H9 (cell line): ENCODE data around the gene BCHE. TPM values are rescaled to one million over a fixed set of nuclear protein-coding genes. Genes with fewer than 3 reads are reported as not detected.

Source experiments
- DNase-seq: peaks from one replicate; pipeline ENCODE4 v3.0.0-alpha.2; 2017
- H2AFZ ChIP-seq: one replicate; pipeline ENCODE4 v1.6.1; 2013; ENCODE audit warnings: mild to moderate bottlenecking, low read length, control low read depth, moderate library complexity
- H2AK5ac ChIP-seq: 2 replicates; pipeline ENCODE4 v1.6.1; 2013; ENCODE audit warnings: low read length, control low read depth, mixed read lengths; ENCODE audit not compliant: insufficient read length
- H2BK120ac ChIP-seq: one replicate; pipeline ENCODE4 v1.6.1; 2013; ENCODE audit warnings: low read depth, mild to moderate bottlenecking, low read length, control low read depth, inconsistent platforms; ENCODE audit not compliant: poor library complexity, severe bottlenecking
- H2BK12ac ChIP-seq: 2 replicates; pipeline ENCODE4 v1.6.1; 2013; ENCODE audit warnings: low read length, control low read depth, mixed read lengths, low read depth; ENCODE audit not compliant: insufficient read length
- H2BK15ac ChIP-seq: 2 replicates; pipeline ENCODE4 v1.6.1; 2013; ENCODE audit warnings: low read depth, low read length, control low read depth
- H2BK20ac ChIP-seq: one replicate; pipeline ENCODE4 v1.6.1; 2013; ENCODE audit warnings: low read depth, mild to moderate bottlenecking, low read length, control low read depth, inconsistent platforms; ENCODE audit not compliant: poor library complexity, severe bottlenecking
- H2BK5ac ChIP-seq: 2 replicates; pipeline ENCODE4 v1.6.1; 2013; ENCODE audit warnings: low read length, control low read depth, mixed read lengths; ENCODE audit not compliant: insufficient read length
- H3K14ac ChIP-seq: 2 replicates; pipeline ENCODE4 v1.6.1; 2013; ENCODE audit warnings: low read length, control low read depth; ENCODE audit not compliant: insufficient read depth
- H3K18ac ChIP-seq: 2 replicates; pipeline ENCODE4 v1.6.1; 2013; ENCODE audit warnings: low read depth, mild to moderate bottlenecking, mixed read lengths, low read length, control low read depth; ENCODE audit not compliant: insufficient read length
- H3K23ac ChIP-seq: 2 replicates; pipeline ENCODE4 v1.6.1; 2013; ENCODE audit warnings: low read length, control low read depth, mixed read lengths, low read depth; ENCODE audit not compliant: insufficient read length
- H3K23me2 ChIP-seq: 2 replicates; pipeline ENCODE4 v1.6.1; 2013; ENCODE audit warnings: low read depth, mild to moderate bottlenecking, mixed read lengths, low read length, control low read depth; ENCODE audit not compliant: insufficient read length, poor library complexity, severe bottlenecking
- H3K27ac ChIP-seq: 2 replicates; pipeline ENCODE4 v1.5.1; 2013; ENCODE audit warnings: low read length, control low read depth, mixed read lengths, low read depth; ENCODE audit not compliant: insufficient read length
- H3K27me3 ChIP-seq: 2 replicates; pipeline ENCODE4 v1.6.1; 2013; ENCODE audit warnings: low read length, control low read depth, inconsistent platforms; ENCODE audit not compliant: insufficient read depth
- H3K4ac ChIP-seq: 2 replicates; pipeline ENCODE4 v1.6.1; 2013; ENCODE audit warnings: low read depth, mild to moderate bottlenecking, control low read depth, inconsistent platforms, low read length, moderate library complexity
- H3K4me1 ChIP-seq: 2 replicates; pipeline ENCODE4 v1.6.1; 2013; ENCODE audit warnings: low read length, control low read depth, inconsistent platforms; ENCODE audit not compliant: insufficient read depth
- H3K4me2 ChIP-seq: 2 replicates; pipeline ENCODE4 v1.6.1; 2013; ENCODE audit warnings: low read length, control low read depth, mixed read lengths; ENCODE audit not compliant: insufficient read length, insufficient read depth
- H3K56ac ChIP-seq: 2 replicates; pipeline ENCODE4 v1.6.1; 2013; ENCODE audit warnings: low read depth, mild to moderate bottlenecking, mixed read lengths, low read length, control low read depth; ENCODE audit not compliant: insufficient read length
- H3K79me1 ChIP-seq: 2 replicates; pipeline ENCODE4 v1.6.1; 2013; ENCODE audit warnings: low read depth, mild to moderate bottlenecking, moderate library complexity, low read length, control low read depth, inconsistent platforms; ENCODE audit not compliant: insufficient read depth, poor library complexity, severe bottlenecking
- H3K79me2 ChIP-seq: 2 replicates; pipeline ENCODE4 v1.6.1; 2013; ENCODE audit warnings: low read length, control low read depth, inconsistent platforms; ENCODE audit not compliant: insufficient read depth
- H3K9ac ChIP-seq: 2 replicates; pipeline ENCODE4 v1.6.1; 2013; ENCODE audit warnings: low read length, control low read depth, mixed read lengths; ENCODE audit not compliant: insufficient read length; ENCODE audit errors: extremely low read depth
- H3K9me3 ChIP-seq: one replicate; pipeline ENCODE4 v1.6.1; 2013; ENCODE audit warnings: low read depth, low read length, inconsistent platforms; ENCODE audit not compliant: control insufficient read depth
- H3T11ph ChIP-seq: one replicate; pipeline ENCODE4 v1.6.1; 2013; ENCODE audit warnings: mild to moderate bottlenecking, low read length, control low read depth, inconsistent platforms
- H4K20me1 ChIP-seq: one replicate; pipeline ENCODE4 v1.6.1; 2013; ENCODE audit not compliant: control insufficient read depth, insufficient read length, insufficient read depth
- H4K5ac ChIP-seq: 2 replicates; pipeline ENCODE4 v1.6.1; 2013; ENCODE audit warnings: low read depth, mild to moderate bottlenecking, mixed read lengths, low read length, control low read depth; ENCODE audit not compliant: insufficient read length
- H4K8ac ChIP-seq: replicated peaks from 2 replicates; pipeline ENCODE4 v1.6.1; 2013; ENCODE audit warnings: low read length, control low read depth, mixed read lengths, low read depth; ENCODE audit not compliant: insufficient read length
- H4K91ac ChIP-seq: 2 replicates; pipeline ENCODE4 v1.6.1; 2013; ENCODE audit warnings: low read depth, mild to moderate bottlenecking, moderate library complexity, mixed read lengths, low read length, control low read depth; ENCODE audit not compliant: insufficient read length
- H3K27ac Mint-ChIP-seq, 3 experiments: 2 replicates in 2 of 3; 3 replicates in 1 of 3; pipeline ENCODE4 v1.8.0; 2020 to 2021; ENCODE audit warnings: mixed read lengths in 3 of 3, mild to moderate bottlenecking in 1 of 3, moderate library complexity in 1 of 3
- H3K27me3 Mint-ChIP-seq: 2 replicates; pipeline ENCODE4 v1.8.0; 2021; ENCODE audit warnings: low read depth, mild to moderate bottlenecking, moderate library complexity, mixed read lengths
- H3K36me3 Mint-ChIP-seq, 3 experiments: 2 replicates in 2 of 3; 3 replicates in 1 of 3; pipeline ENCODE4 v1.8.0; 2020 to 2021; ENCODE audit warnings: low read depth in 3 of 3, mixed read lengths in 3 of 3; ENCODE audit not compliant: insufficient read depth in 1 of 3
- H3K4me1 Mint-ChIP-seq, 2 experiments: 2 replicates each; pipeline ENCODE4 v1.8.0; 2020; ENCODE audit warnings: mixed read lengths in 2 of 2
- H3K4me3 Mint-ChIP-seq, 2 experiments: 2 replicates in 1 of 2; 3 replicates in 1 of 2; pipeline ENCODE4 v1.8.0; 2020 to 2021; ENCODE audit warnings: mild to moderate bottlenecking in 2 of 2, mixed read lengths in 2 of 2, moderate library complexity in 1 of 2
- H3K9me3 Mint-ChIP-seq, 2 experiments: 2 replicates in 1 of 2; 3 replicates in 1 of 2; pipeline ENCODE4 v1.8.0; 2020; ENCODE audit warnings: mild to moderate bottlenecking in 2 of 2, mixed read lengths in 2 of 2, moderate library complexity in 1 of 2
- CTCF ChIP-seq: fragments of 200-600 bp; sonication (generic); conservative IDR thresholded peaks from 3 replicates; pipeline ENCODE4 v1.8.0; 2021; ENCODE audit warnings: antibody characterized with exemption, mild to moderate bottlenecking
- WGBS: extraction: QIAGEN DNeasy Blood & Tissue Kit; methylation state at CpG from one replicate; pipeline ENCODE4 v1.1.7; 2013; ENCODE audit warnings: missing lambda C conversion rate, low lambda C conversion rate, mixed read lengths; ENCODE audit not compliant: insufficient read length; ENCODE audit errors: extremely low coverage; 5-methylcytosine and 5-hydroxymethylcytosine counted together
- total RNA-seq: library from RNA; stranded (reverse); gene quantifications from 2 replicates; pipeline ENCODE4 v1.2.1, GENCODE V29; 2021

Gene BCHE
- total RNA-seq, 1 experiment from 2014 or later: 1.4 TPM

- H3T11ph ChIP-seq: no peak overlapping the region
- H4K5ac ChIP-seq: no peak overlapping the region
- H3K23me2 ChIP-seq: no peaks in the 10 kb centered on the region
- no peak overlapping the region for H2BK5ac ChIP-seq
- no peak overlapping the region for H2AK5ac ChIP-seq
- no peak overlapping the region for H2BK120ac ChIP-seq
- H3K4me3 Mint-ChIP-seq: no peak overlapping the region
- H2BK12ac ChIP-seq: no peak overlapping the region
- TF ChIP-seq CTCF: no peak
- H2AFZ ChIP-seq: no peak overlapping the region
- no peak overlapping the region for H3K9ac ChIP-seq
- H3K56ac ChIP-seq: no peak overlapping the region
- no peaks in the 10 kb centered on the region for H3K4me1 Mint-ChIP-seq
- no peak overlapping the region for H3K14ac ChIP-seq
- H2BK20ac ChIP-seq: no peak overlapping the region
- no peaks in the 10 kb centered on the region for H3K27me3 ChIP-seq
- no peak overlapping the region for H4K8ac ChIP-seq
- no peaks in the 10 kb centered on the region for H3K9me3 Mint-ChIP-seq
- no peak overlapping the region for H3K27ac ChIP-seq
- H3K4ac ChIP-seq: no peak overlapping the region
- H2BK15ac ChIP-seq: no peak overlapping the region
- no peak for DNase-seq
- no peaks in the 10 kb centered on the region for H3K27me3 Mint-ChIP-seq
- H3K9me3 ChIP-seq: no peaks in the 10 kb centered on the region
- no peaks in the 10 kb centered on the region for H3K79me1 ChIP-seq
- H3K18ac ChIP-seq: no peak overlapping the region
- no peaks in the 10 kb centered on the region for H3K36me3 Mint-ChIP-seq
- no peak overlapping the region for H3K27ac Mint-ChIP-seq
- no CpG with 5 or more reads among the region's 2 CpGs for WGBS
- no peaks in the 10 kb centered on the region for H4K20me1 ChIP-seq
- H4K91ac ChIP-seq: no peak overlapping the region
- H3K4me2 ChIP-seq: no peak overlapping the region
- no peak overlapping the region for H3K23ac ChIP-seq
- no peaks in the 10 kb centered on the region for H3K79me2 ChIP-seq
- no peaks in the 10 kb centered on the region for H3K4me1 ChIP-seq
These were observed 16.5 kb downstream of the BCHE start for GRCh38 chr3:165820671-165821123.
